ENCODE data around the gene DDI2.

The DDI2 gene

GRCh38 chr1:15707239-15707925, 90.1 kb downstream of the DDI2 start:
- Histone ChIP-seq H3K27me3 (ENCODE audit: control insufficient read depth, insufficient read depth, low read length) (no peaks in the 10 kb centered on the region), H3K9ac (ENCODE audit: low read depth, low read length) (no peak overlapping the region), H3K4me1 (ENCODE audit: control insufficient read depth, insufficient read depth, low read length) (no peaks in the 10 kb centered on the region), H3K36me3 (ENCODE audit: control insufficient read depth, insufficient read depth, low read length) (peaks cover 7% of the 10 kb centered on the region; the same call in 1 of the 2 replicates), H3K27ac (ENCODE audit: low read depth, low read length) (no peak overlapping the region), H3K4me3 (ENCODE audit: low read depth, low read length) (no peak overlapping the region), H3K9me3 (ENCODE audit: control insufficient read depth, insufficient read depth, low read length) (no peaks in the 10 kb centered on the region)

- Histone ChIP-seq H3K9me3 (ENCODE audit: control insufficient read depth, insufficient read depth, low read length) (no peaks in the 10 kb centered on the region), H3K4me3 (ENCODE audit: low read depth, low read length) (no peak overlapping the region), H3K36me3 (ENCODE audit: control insufficient read depth, insufficient read depth, low read length) (peaks cover 7% of the 10 kb centered on the region; the same call in 1 of the 2 replicates), H3K27me3 (ENCODE audit: control insufficient read depth, insufficient read depth, low read length) (no peaks in the 10 kb centered on the region), H3K27ac (ENCODE audit: low read depth, low read length) (no peak overlapping the region), H3K4me1 (ENCODE audit: control insufficient read depth, insufficient read depth, low read length) (no peaks in the 10 kb centered on the region), H3K9ac (ENCODE audit: low read depth, low read length) (no peak overlapping the region)
These were observed 91.4 kb downstream of the DDI2 start for GRCh38 chr1:15708486-15709137.

- H3K27ac ChIP-seq (ENCODE audit: low read depth, low read length) = no peak overlapping the region
- no peaks in the 10 kb centered on the region for H3K4me1 ChIP-seq (ENCODE audit: control insufficient read depth, insufficient read depth, low read length)
- H3K36me3 ChIP-seq (ENCODE audit: control insufficient read depth, insufficient read depth, low read length) = peaks cover 7% of the 10 kb centered on the region; the same call in 1 of the 2 replicates
- no peaks in the 10 kb centered on the region for H3K27me3 ChIP-seq (ENCODE audit: control insufficient read depth, insufficient read depth, low read length)
- no peaks in the 10 kb centered on the region for H3K9me3 ChIP-seq (ENCODE audit: control insufficient read depth, insufficient read depth, low read length)
- H3K9ac ChIP-seq (ENCODE audit: low read depth, low read length) = no peak overlapping the region
- no peak overlapping the region for H3K4me3 ChIP-seq (ENCODE audit: low read depth, low read length)
These were observed 92.0 kb downstream of the DDI2 start for GRCh38 chr1:15709226-15709625.

GRCh38 chr1:15712168-15712567, 94.9 kb downstream of the DDI2 start:
- no peaks in the 10 kb centered on the region for H3K4me1 ChIP-seq (ENCODE audit: control insufficient read depth, insufficient read depth, low read length)
- H3K4me3 ChIP-seq (ENCODE audit: low read depth, low read length) = no peak overlapping the region
- no peak overlapping the region for H3K27ac ChIP-seq (ENCODE audit: low read depth, low read length)
- no peaks in the 10 kb centered on the region for H3K27me3 ChIP-seq (ENCODE audit: control insufficient read depth, insufficient read depth, low read length)
- no peaks in the 10 kb centered on the region for H3K9me3 ChIP-seq (ENCODE audit: control insufficient read depth, insufficient read depth, low read length)
- H3K36me3 ChIP-seq (ENCODE audit: control insufficient read depth, insufficient read depth, low read length) = peaks cover 15% of the 10 kb centered on the region
- H3K9ac ChIP-seq (ENCODE audit: low read depth, low read length) = no peak overlapping the region

- Histone ChIP-seq H3K9me3 (ENCODE audit: control insufficient read depth, insufficient read depth, low read length) (no peaks in the 10 kb centered on the region), H3K27me3 (ENCODE audit: control insufficient read depth, insufficient read depth, low read length) (no peaks in the 10 kb centered on the region), H3K27ac (ENCODE audit: low read depth, low read length) (no peak overlapping the region), H3K9ac (ENCODE audit: low read depth, low read length) (no peak overlapping the region), H3K4me3 (ENCODE audit: low read depth, low read length) (no peak overlapping the region), H3K36me3 (ENCODE audit: control insufficient read depth, insufficient read depth, low read length) (peaks cover 31% of the 10 kb centered on the region), H3K4me1 (ENCODE audit: control insufficient read depth, insufficient read depth, low read length) (no peaks in the 10 kb centered on the region)
These were observed 97.3 kb downstream of the DDI2 start for GRCh38 chr1:15714406-15715136.

- no peak overlapping the region for H3K27ac ChIP-seq (ENCODE audit: low read depth, low read length)
- H3K27me3 ChIP-seq (ENCODE audit: control insufficient read depth, insufficient read depth, low read length) = no peaks in the 10 kb centered on the region
- H3K4me1 ChIP-seq (ENCODE audit: control insufficient read depth, insufficient read depth, low read length) = no peaks in the 10 kb centered on the region
- no peak overlapping the region for H3K9ac ChIP-seq (ENCODE audit: low read depth, low read length)
- peaks cover 53% of the 10 kb centered on the region for H3K36me3 ChIP-seq (ENCODE audit: control insufficient read depth, insufficient read depth, low read length)
- no peak overlapping the region for H3K4me3 ChIP-seq (ENCODE audit: low read depth, low read length)
- no peaks in the 10 kb centered on the region for H3K9me3 ChIP-seq (ENCODE audit: control insufficient read depth, insufficient read depth, low read length)
These were observed 100.3 kb downstream of the DDI2 start for GRCh38 chr1:15717418-15718125.

GRCh38 chr1:15718199-15718601, 100.9 kb downstream of the DDI2 start:
- Histone ChIP-seq H3K9ac (ENCODE audit: low read depth, low read length) (no peak overlapping the region), H3K36me3 (ENCODE audit: control insufficient read depth, insufficient read depth, low read length) (peaks cover 59% of the 10 kb centered on the region), H3K27ac (ENCODE audit: low read depth, low read length) (no peak overlapping the region), H3K27me3 (ENCODE audit: control insufficient read depth, insufficient read depth, low read length) (no peaks in the 10 kb centered on the region), H3K4me3 (ENCODE audit: low read depth, low read length) (no peak overlapping the region), H3K9me3 (ENCODE audit: control insufficient read depth, insufficient read depth, low read length) (no peaks in the 10 kb centered on the region), H3K4me1 (ENCODE audit: control insufficient read depth, insufficient read depth, low read length) (no peaks in the 10 kb centered on the region)

Data from HUES48 (cell line).